ENCODE data around the gene B9D2.

Gene B9D2

DNA sequence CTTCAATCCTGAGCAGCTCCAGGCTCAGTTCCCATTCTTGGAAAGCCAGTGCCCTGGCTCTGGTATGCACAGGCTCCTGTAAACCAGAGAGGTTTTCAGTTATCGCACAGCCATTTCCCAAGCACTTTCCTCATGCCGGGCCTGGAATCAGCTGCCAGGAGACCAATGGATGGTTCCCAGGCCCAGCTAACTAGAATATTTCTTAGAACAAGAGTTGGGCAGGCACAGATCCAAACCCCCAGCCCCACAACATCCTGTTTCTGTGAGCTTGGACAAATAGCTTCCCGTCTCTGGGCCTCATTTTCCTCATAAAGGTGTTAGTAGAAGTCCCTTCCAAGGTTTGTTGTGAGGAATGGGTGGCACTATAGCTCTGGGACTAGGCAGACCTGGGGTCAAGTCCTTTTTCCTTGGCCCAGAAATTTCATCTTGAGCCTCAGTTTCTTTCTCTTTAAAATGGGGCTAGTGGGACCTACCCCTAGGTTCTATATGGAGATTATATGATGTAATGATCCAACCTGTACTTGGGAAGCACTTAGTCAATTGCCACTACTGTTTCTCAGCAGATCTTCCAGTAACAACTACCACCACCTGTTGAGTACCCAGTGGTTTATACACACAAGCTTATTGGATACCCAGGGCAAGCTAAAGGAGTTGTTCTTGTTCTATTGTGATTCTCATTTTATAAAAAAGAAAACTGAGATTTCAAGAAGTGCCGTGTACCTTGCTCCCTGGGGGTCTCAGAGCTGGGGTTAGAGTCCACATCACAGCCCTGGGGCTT lies 59.1 kb downstream of the B9D2 start:
- in situ Hi-C loops (cut with HindIII; ENCODE audit: low pct_ligation_motif_present, low pct_unique_long_range_greater_than_20kb, low sequenced_read_pairs), result no loop called here

More for the DNA sequence above, 59.1 kb downstream of the B9D2 start:
- DNase-seq, result no peak
